NK-92 (cell line): ENCODE measurements around the gene PLEKHM1.
"Not testable (repeated sequence)": the region's sequence is repeated elsewhere in the genome, so short reads cannot be mapped to it uniquely, and the experiment has no call there.

ENCODE experiments used
- DNase-seq: peaks from one replicate; lab custom pipeline; 2025; ENCODE audit not compliant: unreplicated experiment; lab: John Stamatoyannopoulos, UW

PLEKHM1 gene

DNA sequence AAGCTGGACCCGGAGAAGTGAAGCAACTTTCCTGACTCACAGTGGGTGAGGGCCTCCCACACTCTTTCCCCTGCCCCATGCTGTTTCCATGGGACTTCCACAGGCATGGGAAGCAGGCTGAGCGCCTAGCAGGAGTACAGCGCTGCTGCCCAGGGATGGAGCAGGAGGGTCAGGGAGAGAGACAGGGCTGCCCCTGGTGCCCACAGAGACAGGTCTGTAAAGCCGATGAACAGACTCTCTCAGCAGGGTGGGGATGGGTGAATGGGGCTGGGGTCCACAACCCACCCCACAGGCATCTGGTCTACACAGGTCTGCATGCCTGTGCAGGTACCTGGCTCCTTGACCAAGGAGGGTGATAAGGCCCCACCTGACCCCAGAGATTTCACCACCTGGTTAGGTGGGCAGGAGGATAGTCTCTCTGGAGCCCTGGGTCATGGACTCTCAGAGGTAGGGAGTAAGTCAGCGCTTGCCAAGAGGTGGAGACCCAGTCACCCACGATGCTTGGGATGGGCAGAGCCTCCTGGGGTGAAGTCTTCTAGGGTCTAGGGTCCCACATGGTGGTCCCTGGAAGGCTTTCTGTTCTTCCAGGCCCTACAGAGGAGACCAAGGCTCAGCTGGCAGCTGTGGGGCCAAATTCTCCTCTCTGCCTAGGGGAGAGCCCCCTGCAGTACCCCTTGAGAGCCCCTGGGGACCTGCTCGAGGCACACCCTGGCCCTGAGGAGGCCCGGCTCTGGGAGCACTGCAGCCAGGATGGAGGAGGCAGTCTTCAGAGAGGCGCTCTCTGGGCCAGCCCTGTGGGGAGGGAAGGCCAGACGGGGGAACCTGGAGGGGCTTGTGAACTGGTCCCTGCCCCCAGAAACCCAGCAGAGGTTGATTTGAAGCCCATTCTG is 46.9 kb downstream of the PLEKHM1 start:
- DNase-seq, result not testable (repeated sequence)

GRCh38 chr17:45441526-45442310 is 48.8 kb downstream of the PLEKHM1 start:
- no peak for DNase-seq

DNA sequence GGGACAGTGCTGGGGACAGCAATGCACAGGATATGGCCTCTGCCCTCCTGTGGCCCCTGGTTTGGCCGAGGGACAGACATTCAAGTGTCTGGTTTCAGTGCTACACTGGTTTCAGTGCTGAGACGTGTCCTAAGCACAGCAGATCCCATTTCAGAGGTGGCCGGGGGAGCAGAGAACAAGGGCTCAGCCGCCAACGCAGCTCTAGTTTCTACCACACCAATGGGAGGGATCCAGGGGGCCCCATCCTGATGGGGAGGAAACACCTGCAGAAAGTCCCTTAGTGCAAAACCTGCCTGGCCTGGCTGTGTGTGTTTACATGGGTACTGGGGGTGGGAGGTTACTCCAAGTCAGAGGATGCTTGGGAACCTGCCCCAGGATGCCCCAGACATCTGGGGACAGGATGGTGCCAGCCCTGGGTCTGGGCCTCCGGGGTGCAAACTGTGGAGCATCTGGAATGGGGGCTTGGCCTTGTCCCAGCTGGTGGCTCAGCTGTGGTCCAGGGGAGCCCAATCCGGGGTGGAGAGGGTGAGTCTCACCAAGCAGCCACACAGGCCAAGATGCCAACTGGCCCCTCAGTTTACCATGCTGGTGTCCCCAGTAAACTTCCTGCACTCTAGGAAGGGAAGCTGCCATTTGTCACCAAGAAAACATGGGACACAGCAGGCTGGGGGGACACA is 49.5 kb downstream of the PLEKHM1 start:
- DNase-seq, result not testable (repeated sequence)

DNA sequence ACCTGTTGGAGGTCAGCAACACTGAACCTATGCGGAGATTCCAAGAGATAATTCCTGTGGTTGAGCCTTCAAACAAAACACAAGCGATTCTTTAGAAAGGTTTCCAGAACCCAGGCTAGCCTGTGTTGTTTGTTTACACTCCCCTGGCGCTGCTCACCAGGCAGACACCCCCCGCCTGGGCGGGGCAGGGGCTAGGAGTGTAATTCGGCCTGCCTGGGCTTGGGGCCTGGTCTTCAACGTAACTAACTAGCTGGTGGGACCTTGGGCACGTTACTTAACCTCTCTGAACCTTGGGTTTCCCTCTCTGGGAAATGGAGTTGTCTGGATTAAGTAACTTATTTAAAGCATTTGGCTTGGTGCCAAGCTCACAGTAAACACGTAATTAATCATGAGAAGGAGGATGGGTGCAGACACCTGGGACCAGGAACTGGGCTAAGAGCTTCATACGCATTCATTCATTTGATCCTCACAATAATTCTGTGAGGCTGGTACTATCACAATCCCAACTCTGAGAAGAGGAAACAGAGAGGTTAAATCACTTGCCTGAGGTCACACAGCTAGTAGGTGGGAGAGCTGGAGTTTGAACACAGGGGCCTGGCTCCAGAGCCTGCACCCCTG is 50.3 kb downstream of the PLEKHM1 start:
- DNase-seq, result no peak

DNA sequence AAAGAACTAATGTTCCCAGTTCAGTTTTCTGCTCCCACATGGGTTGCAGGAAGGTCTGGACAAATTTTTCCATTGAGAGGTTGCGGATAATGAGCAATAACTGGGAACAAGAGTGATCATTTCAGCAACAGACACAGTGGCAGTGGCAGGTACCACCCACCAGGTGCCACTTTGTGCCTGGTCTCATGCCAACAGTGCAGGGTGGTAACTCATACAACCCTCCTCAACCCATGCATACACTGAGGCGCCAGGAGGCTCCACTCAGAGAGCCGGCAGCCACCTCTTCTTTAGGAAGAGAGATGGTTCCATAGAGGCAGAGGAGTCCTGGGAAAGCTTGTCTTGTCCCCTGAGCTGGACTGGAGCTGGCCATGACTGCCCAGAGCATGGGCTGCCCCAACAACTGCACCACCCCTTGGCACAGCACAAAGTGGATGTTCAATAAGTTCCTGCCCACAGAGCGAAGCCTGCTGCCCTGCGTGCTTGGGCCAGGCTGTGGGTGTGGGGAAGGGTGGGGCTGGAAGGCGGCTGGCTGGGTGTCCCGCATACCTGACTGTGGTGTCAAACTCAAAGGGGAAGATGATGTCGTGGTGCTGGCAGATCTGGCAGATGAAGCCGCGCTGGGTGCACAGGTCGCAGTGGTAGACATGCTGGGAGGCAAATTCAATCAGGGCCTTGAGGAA is 51.5 kb downstream of the PLEKHM1 start:
- no peak for DNase-seq

DNA sequence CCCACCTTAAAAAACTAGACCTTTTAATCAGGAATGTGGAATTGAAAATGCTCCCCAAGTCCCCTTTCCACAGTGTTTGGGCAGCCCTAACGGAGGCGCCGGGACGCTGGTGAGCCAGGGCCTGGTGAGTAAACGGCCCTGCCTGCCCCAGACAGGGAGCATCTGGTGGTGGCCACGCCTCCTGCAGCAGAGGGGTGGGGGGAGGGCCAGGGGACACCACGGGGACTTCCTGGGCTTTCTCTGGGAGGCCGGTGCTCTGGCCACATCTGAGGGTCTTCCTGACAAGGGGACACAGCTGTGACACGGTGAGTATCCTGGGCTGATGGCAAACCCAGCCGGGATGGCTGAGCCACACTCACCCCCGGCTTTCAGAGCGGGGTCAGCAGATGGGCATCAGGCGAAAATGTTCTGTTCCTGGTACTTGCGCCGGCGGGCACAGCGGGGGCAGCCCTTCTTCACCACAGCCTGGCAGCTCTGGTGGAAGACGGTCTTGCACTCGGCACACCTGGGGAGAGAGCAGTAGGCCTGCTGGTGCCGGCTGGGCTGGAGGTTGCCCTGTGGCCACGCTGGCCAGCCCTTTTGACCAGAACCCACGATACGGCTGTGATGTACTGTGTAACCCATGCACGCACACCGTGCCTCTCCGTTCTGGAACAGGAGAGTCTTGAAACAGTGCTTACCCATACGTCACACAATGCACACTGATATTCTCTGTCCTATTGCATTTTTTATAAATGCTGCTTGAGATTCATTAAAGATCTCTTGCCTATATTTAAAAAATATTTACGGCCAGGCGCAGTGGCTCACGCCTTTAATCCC is 52.8 kb downstream of the PLEKHM1 start:
- no peak for DNase-seq

GRCh38 chr17:45436625-45437464 is 53.7 kb downstream of the PLEKHM1 start:
- DNase-seq, result no peak

GRCh38 chr17:45436161-45436560 is 54.4 kb downstream of the PLEKHM1 start:
- no peak for DNase-seq

- DNase-seq, result no peak
These were observed 55.0 kb downstream of the PLEKHM1 start for GRCh38 chr17:45435481-45435880.

DNA sequence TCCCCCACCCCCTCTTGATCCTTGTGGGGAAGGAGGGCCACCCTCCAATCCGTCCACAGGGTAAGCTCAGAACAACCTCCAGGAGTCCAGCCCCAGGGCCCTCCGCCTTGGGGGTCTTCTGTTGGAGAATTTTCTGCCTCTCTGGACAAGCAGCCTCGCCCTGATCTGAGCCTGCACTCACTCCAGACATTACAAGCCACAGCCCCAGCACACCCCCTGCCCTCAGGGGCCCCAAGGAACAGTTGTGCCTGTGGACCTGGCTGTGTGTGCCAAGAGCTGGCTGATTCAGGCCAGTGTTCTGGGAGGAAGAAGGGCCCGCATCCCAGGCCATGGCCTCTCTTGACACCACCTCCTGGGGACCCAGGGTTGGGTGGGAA is 57.4 kb downstream of the PLEKHM1 start:
- no peak for DNase-seq

DNA sequence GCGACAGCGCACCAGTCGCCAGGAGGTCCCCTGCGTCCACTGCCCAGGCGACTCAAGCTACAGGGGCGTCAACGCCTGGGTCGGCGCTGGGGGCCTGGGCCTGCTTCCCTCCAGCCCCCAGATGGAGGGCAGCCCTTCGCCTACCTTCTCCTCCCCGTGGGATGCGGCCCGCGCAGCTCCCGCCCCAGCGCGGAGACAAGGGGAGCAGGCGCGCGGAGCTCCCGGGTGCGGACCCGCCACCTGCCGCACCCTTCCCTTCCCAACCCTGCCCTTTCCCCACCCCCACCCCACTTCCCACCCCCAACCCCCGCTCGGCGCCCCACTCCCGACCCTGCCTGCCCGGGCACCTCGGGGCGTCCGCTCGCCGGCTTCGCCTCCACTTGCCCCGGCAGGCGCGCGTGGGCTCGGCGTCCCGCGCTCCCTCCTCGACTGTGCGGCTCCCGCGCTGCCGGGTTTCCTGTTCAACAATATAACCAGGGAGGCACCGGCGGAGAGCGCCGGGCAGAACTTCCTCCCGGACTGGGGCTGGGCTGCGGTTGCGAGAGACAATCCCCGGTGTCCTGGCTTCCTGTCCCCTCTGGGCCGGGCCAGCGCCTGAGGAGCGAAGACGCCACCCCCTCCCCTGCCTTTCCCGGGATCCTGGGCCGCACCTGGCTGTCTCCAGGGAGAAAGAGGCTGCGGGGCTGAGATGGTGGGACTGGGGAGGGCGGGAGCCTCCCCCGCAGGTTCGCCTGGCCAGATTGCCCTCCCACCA is 57.9 kb downstream of the PLEKHM1 start, which contains the start of gene ARHGAP27:
ARHGAP27 (minus strand) TSS at position 466 of the 754 bp plus-strand sequence. CDS start 2,591 bp downstream, outside the sequence.
- no peak for DNase-seq

GRCh38 chr17:45431531-45432404 is 58.8 kb downstream of the PLEKHM1 start:
- DNase-seq, result no peak

DNA sequence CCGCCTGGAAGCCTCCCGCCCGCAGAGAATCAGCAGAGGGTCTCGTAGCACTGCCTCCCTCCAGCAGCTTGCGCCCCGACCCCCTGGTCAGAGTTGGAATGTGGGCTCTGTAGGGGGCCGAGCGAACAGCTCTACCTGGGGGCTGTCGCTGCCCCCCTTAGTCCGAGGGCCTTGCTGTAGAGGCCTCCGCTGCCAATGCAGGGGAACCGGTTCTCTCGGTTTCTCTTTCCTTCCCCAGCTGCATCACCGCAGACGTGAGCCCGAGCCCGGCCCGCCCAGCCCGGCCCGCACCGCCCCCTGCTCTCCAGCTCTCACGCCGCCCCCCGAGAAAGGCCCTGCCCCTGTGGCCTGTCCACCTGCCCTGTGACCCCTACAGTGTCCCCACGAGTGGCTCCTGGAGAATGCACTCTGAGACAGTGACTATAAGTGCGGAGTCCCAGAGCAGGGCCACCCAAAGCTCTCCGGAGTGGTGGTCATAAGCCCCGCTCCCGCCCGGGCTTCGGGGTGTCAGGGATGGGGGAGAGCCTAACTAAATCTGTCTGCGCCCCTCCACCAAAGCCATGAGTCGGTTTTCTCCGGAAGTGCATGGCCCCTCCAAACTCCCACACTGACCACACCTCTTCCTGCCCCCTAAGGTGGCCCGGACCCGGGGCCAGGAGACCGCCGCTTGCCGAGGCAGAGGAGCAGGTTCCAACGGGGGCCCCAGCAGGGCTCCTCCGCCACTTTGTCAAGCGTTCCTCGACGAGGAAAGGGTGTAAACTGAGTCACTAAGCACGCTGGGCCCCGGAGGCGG is 59.6 kb downstream of the PLEKHM1 start:
- no peak for DNase-seq

DNA sequence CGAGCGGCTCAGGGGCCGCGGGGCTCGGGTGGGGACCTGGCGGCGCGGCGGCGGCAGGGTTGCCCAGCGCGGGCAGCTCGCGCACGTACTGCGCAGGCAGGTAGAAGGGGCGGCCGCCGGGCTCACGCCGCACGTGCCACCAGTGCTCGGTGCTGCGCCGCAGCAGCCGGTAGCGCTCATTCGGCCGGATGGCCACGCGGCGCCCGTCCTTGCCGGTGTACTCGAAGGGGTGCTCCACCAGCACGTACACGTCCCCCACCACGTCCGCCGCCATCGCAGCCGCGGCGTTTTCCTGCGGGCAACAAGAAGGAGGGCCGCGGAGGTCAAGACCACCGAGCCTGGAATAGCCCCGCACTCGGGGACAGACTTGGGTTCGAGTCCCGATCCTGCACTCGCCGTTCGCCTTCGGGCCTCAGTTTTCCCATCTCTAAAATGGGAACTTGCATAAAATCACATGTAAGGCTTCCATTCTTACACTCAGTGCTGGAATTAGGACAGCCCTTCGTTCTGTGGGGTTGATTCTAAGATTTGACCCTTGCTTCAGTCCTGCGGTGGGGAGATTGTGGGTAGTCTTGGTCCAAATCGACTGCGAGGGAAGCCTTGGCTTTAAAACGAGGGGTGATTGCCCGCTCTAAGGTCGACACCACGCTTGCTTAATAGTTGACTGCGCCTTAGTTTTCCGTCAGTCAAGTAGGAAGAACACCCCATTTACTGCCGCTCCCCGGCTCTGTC is 60.3 kb downstream of the PLEKHM1 start:
- DNase-seq, result no peak

DNA sequence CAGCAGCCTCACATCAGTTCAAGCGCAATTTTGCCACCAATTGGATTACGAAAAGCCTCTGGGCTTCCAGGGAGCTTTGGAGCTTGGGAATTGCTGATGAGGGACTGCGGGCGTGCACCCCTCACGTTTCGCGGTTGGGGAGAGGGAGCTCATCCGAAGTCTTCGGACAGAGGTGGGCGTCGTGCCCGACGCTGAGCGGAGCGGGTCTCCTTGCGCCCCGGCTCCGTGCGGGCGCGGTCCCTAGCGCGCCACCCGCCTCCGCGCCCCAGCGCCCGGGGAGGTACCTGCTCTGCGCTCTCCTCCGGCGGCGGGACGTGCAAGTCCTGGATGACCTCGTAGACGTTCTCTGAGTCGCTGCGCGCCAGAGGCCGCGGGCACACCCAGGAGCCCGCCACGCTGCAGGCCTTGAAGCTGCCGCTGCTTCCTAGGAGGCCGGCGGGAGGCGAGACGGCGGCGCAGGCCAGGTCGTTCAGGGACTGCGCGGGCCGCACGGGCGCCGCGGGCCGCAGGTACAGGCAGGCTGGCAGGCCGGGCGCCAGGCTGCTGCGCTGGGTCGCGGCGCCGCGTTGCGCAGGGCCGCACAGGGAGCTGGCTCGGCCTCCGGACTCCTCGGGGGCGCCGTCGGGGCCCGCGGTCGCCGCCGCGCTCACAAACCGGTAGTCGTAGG is 61.0 kb downstream of the PLEKHM1 start:
- DNase-seq, result no peak
